NCI-H510A treated with DMSO at 0.1 percent for 48 hours (cell line): ENCODE data around the gene SLC33A1.
A peak's percentile ranks its signal among the peaks of the same experiment; 100 is the strongest.
"Not testable (repeated sequence)": the region's sequence is repeated elsewhere in the genome, so short reads cannot be mapped to it uniquely, and the experiment has no call there.

Experiments
- DNase-seq: peaks from one replicate; lab custom pipeline; 2025; lab: John Stamatoyannopoulos, UW

SLC33A1 gene

GRCh38 chr3:155861476-155862183 lies 7.4 kb upstream of the SLC33A1 start:
- no peak for DNase-seq

- DNase-seq, result not testable (repeated sequence)
Measured at GRCh38 chr3:155860424-155860823, 6.2 kb upstream of the SLC33A1 start.

DNA sequence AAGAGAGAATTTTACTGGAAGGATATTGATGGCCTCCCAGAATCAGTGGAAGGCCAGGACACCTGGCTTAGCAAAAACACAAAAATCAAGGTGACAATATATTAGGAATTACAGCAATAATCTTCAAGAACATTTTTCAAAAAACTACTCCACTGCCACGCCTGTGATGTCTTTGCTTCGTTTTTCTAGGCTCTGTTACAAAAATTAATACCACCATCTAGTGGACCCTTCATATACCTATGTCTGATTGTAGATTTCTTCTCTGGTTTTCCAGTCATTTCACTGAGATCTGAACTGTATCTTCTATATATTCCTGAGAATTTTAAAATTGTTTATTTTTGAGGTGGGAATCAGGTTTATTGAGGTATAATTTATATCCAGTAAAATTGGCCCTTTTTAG lies 5.6 kb upstream of the SLC33A1 start:
- no peak for DNase-seq

GRCh38 chr3:155853214-155854140 lies 750 bp downstream of the SLC33A1 start:
- no peak for DNase-seq

- DNase-seq, result no peak
Measured at GRCh38 chr3:155852341-155852740, 1.9 kb downstream of the SLC33A1 start.

DNA sequence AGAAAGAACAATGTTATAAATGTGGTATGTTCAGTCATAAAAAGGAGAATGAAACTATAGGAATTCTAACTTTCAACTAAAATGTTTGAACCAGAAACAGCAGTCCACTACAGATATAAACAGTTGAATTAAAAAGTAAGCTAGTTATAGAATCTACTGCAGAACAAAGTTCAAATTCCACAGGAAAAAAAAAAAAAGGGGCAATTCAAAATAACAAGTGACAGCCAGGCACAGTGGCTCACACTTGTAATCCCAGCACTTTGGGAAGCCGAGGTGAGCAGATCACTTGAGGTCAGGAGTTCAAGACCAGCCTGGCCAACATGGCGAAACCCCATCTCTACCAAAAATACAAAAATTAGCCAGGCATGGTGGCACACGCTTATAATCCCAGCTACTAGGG lies 4.8 kb downstream of the SLC33A1 start:
- not testable (repeated sequence) for DNase-seq

GRCh38 chr3:155847993-155848392 lies 6.2 kb downstream of the SLC33A1 start:
- DNase-seq, result no peak

DNA sequence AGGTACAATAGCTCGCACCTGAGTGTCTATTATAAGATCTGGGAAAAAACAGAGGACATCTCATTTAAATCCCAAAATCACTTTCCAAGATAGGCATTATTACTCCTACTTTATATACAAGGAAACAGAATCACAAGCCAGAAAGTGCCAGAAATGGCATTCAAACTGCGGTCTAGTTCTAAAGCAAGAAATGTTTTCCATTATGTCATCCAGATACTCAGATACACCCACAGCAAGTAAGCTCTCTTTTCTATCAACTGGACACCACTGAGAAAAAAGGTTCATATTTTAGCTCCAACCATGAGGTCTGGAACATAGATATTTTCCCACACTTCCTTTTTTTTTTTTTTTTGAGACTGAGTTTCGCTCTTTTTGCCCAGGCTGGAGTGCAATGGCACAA lies 8.1 kb downstream of the SLC33A1 start:
- DNase-seq, result no peak

DNA sequence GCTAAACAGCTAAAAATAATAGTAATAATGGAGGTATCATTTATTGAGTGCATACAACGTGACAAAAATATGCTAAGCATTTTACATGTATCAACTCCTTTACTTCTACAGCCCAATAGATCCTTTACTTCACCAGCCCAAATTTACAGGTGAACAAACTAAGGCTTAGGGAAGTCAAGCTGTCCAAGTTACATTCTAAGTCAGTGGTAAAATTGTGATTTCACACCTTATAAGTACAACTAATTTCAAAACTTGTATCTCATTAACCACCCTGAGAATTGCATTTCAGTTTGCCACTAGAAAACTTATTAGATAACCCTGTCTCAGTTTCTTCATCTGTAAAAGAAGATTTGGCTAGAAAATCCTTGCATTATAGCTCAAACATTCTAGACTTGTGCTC lies 10.7 kb downstream of the SLC33A1 start:
- DNase-seq, result no peak

- DNase-seq, result no peak
Measured at GRCh38 chr3:155835341-155836071, 18.7 kb downstream of the SLC33A1 start.

DNA sequence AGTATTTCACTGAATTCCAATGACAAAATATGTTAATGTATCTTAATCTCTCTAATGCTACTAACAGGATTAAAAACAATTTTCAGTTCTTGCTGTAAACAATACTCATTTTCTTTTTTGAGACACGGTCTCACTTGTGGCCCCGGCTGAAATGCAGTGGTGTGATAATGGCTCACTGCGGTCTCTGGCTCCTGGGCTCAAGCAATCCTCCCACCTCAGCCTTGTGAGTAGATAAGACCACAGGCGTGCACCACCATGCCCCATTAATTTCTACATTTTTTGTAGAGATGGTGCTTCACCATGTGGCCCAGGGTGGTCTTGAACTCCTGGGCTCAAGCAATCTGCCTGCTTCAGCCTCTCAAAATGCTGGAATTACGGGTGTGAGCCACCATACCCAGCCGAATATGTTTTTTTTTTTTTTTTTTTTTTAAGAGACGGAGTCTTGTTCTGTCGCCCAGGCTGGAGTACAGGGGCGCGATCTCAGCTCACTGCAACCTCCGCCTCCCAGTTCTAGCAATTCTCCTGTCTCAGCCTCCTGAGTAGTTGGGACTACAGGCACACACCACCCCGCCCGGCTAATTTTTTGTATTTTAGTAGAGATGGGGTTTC lies 25.6 kb downstream of the SLC33A1 start:
- DNase-seq, result not testable (repeated sequence)

DNA sequence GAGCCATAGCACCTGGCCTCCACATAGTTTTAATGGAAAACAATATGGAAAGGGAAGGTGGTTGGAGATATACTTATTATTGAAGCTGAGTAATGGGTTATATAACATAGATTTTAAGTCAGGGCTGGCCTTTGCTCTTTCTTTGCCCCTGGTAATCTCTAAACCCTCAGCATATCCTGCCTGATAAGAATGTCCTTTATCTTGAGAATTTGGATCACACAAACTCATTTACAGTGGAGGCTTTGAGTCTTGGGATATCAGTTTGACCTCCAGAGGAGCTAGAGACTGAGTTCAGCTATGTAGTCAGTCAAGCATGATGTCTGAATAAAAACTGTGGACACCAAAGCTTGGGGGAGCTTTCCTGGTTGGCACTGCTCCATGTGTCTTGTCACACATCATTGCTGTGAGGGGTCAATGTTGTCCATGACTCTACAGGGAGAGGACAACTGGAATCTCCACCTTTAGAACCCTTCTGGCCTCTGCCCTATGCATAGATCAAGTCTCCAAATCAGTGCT lies 39.1 kb downstream of the SLC33A1 start:
- DNase-seq, result no peak

- DNase-seq, result not testable (repeated sequence)
Measured at GRCh38 chr3:155813224-155813623, 41.0 kb downstream of the SLC33A1 start.

DNA sequence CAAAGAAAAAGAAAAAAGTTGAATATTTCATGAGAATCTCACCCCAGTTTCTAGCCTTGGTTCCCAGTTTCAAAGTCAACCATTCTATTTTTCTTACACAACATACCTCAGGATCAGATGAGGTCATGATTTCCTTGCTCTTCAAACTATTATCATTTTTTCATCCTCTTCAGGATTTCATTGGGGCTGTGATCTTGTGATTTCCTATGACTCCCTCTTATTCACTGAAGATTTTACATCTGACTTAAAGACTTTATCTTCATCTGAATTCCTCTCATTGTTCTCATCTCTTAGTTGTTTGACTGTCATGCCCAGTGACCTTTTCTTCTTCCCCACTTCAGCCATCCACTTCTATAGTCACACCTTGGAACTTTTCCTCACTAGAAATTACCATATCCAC lies 45.0 kb downstream of the SLC33A1 start:
- DNase-seq, result no peak

DNA sequence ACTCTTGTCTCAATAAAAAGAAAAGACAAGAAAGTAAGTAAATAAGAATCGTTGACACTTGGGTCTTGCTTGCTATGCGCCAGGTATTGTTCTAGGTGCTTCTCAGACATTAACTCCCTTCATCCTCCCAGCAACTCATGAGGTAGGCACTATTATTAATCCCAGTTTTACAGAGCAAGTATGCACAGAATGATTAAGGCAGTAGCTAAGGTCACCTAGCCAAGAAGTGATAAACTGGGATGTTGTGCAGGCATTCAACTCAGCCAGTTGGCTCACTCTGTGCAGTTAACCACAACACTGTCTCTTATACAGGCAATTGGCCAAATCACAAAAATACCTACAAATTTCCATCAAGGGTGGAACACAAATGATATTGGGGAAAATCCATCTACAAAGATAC lies 46.4 kb downstream of the SLC33A1 start:
- no peak for DNase-seq

DNA sequence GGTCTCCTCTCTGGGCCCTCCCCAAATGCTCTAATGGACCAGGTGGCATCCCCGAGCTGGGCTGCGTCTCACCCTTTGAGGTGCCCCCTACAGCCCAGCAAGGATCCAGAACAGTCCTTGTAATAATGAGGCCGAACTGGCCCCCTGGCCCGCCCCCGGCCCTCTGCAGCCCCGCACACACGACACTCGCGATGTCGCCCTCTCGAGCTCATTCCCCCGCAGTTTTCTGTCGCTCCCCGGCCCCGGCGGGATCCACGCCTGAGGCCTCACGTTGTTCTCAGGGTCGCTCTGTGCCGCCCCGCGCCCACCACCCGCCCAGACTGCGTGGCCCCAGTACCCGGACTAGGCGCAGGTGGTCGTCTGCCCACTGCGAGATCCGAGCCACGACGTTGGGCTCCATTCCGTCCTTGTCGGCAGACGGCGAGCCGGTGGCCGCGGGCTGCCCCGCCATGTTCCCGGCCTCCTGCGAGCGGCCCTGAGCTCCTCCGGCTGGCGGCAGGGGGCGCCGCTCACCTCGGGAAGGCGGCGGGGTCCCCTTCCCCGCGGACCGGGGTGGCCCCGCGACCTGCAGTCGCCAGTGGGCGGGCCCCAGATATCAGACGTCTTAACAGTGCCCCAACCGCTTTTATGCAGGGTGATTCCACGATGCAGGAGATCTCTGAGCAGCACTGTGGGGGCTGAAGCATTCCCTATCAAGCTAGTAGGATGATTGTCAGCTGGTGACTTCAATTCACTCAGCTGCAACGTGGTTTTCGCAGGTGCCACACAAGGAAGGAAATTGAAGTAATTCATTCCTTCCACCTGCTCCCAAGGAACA lies 48.2 kb downstream of the SLC33A1 start, which contains the start of gene C3orf33:
Gene C3orf33 (minus strand): TSS at position 477 of the 817 bp plus-strand sequence. CDS start 26 bp downstream, at position 451.
- peak; percentile 63 for DNase-seq

- peak; percentile 41 for DNase-seq
Measured at GRCh38 chr3:155805204-155805801, 48.9 kb downstream of the SLC33A1 start.

DNA sequence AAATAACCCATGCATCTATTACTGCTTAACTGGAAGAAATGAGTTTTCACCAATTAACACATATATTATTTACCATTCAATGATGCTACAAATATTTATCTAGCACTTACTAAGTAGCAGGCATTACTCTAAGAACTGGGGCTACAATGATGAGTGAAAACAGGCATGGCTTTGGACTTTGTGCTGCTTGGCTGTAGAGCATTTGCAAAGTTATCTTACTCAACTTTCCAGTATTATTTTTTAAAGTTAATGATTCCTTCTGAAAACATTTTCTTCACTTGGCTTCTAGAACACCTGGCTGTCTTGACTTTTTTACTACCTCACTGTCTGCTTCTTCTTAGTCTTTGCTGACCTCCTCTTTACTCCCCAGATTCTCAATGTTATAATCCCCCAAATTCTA lies 49.9 kb downstream of the SLC33A1 start:
- DNase-seq, result no peak

GRCh38 chr3:155792532-155792931 lies 61.7 kb downstream of the SLC33A1 start:
- no peak for DNase-seq

DNA sequence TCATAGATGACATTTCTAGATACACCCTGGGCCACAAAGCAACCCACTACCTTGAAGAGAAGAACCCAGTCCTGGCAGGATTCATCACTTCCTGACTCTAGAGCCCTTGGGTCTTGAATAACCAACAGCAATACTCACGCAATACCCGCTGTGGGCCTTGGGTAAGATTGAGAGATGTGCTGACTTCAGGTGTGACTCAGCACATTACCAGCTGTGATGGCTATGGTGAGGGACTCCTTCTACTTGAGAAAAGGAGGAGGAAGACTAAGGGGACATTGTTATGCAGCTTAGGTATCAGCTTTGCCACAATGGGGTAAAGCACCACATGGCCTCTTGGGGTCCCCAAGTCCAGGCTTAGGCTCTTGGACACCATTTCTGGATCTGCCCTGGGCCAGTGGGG lies 63.0 kb downstream of the SLC33A1 start:
- no peak for DNase-seq
